Measurements from ENCODE around the gene EEA1. TPM values are rescaled to one million over a fixed set of nuclear protein-coding genes. Genes with fewer than 3 reads are reported as not detected.

Gene EEA1
- total RNA-seq, 1 donor from 2014 or later, result 31.1 TPM

GRCh38 chr12:92733661-92734060, 195.4 kb downstream of the EEA1 start:
- H3K4me3 Mint-ChIP-seq (ENCODE audit: unreplicated experiment), result no peak overlapping the region
- no peak overlapping the region for H3K27ac Mint-ChIP-seq (ENCODE audit: unreplicated experiment)
- TF ChIP-seq CTCF (IDR thresholded peaks at IDR 0.05), result no peak
- no peaks in the 10 kb centered on the region for H3K27me3 Mint-ChIP-seq (ENCODE audit: unreplicated experiment)
- DNase-seq (ENCODE audit: extremely low spot score, unreplicated experiment), result peak; percentile 23
- H3K9me3 Mint-ChIP-seq (ENCODE audit: unreplicated experiment), result peaks cover 5% of the 10 kb centered on the region
- H3K36me3 Mint-ChIP-seq (ENCODE audit: unreplicated experiment), result no peaks in the 10 kb centered on the region
- peaks cover 17% of the 10 kb centered on the region for H3K4me1 Mint-ChIP-seq (ENCODE audit: unreplicated experiment)

GRCh38 chr12:92733181-92733580, 195.9 kb downstream of the EEA1 start:
- Mint-ChIP-seq H3K27me3 (ENCODE audit: unreplicated experiment) (no peaks in the 10 kb centered on the region), H3K4me1 (ENCODE audit: unreplicated experiment) (peaks cover 17% of the 10 kb centered on the region)
- peak; percentile 46 for DNase-seq (ENCODE audit: extremely low spot score, unreplicated experiment)

GRCh38 chr12:92732716-92733115, 196.4 kb downstream of the EEA1 start:
- Mint-ChIP-seq H3K4me1 (ENCODE audit: unreplicated experiment) (peaks cover 17% of the 10 kb centered on the region), H3K27me3 (ENCODE audit: unreplicated experiment) (no peaks in the 10 kb centered on the region), H3K4me3 (ENCODE audit: unreplicated experiment) (no peak overlapping the region), H3K36me3 (ENCODE audit: unreplicated experiment) (no peaks in the 10 kb centered on the region), H3K27ac (ENCODE audit: unreplicated experiment) (no peak overlapping the region), H3K9me3 (ENCODE audit: unreplicated experiment) (peaks cover 5% of the 10 kb centered on the region)
- TF ChIP-seq CTCF (IDR thresholded peaks at IDR 0.05), result no peak
- DNase-seq (ENCODE audit: extremely low spot score, unreplicated experiment), result peak; percentile 13

More at GRCh38 chr12:92733181-92733580, 195.9 kb downstream of the EEA1 start:
- Mint-ChIP-seq H3K4me3 (ENCODE audit: unreplicated experiment) (no peak overlapping the region), H3K9me3 (ENCODE audit: unreplicated experiment) (peaks cover 5% of the 10 kb centered on the region), H3K27ac (ENCODE audit: unreplicated experiment) (no peak overlapping the region), H3K36me3 (ENCODE audit: unreplicated experiment) (no peaks in the 10 kb centered on the region)
- no peak for TF ChIP-seq CTCF (IDR thresholded peaks at IDR 0.05)

GRCh38 chr12:92732216-92732615, 196.9 kb downstream of the EEA1 start:
- Mint-ChIP-seq H3K27ac (ENCODE audit: unreplicated experiment) (no peak overlapping the region), H3K4me3 (ENCODE audit: unreplicated experiment) (no peak overlapping the region), H3K27me3 (ENCODE audit: unreplicated experiment) (no peaks in the 10 kb centered on the region), H3K4me1 (ENCODE audit: unreplicated experiment) (peaks cover 17% of the 10 kb centered on the region), H3K9me3 (ENCODE audit: unreplicated experiment) (peaks cover 5% of the 10 kb centered on the region), H3K36me3 (ENCODE audit: unreplicated experiment) (no peaks in the 10 kb centered on the region)
- TF ChIP-seq CTCF (IDR thresholded peaks at IDR 0.05), result no peak
- DNase-seq (ENCODE audit: extremely low spot score, unreplicated experiment), result peak; percentile 2

- no peak for DNase-seq (ENCODE audit: extremely low spot score, unreplicated experiment)
- peaks cover 5% of the 10 kb centered on the region for H3K9me3 Mint-ChIP-seq (ENCODE audit: unreplicated experiment)
- no peaks in the 10 kb centered on the region for H3K36me3 Mint-ChIP-seq (ENCODE audit: unreplicated experiment)
- no peak overlapping the region for H3K4me3 Mint-ChIP-seq (ENCODE audit: unreplicated experiment)
- no peak overlapping the region for H3K27ac Mint-ChIP-seq (ENCODE audit: unreplicated experiment)
- no peak for TF ChIP-seq CTCF (IDR thresholded peaks at IDR 0.05)
- H3K4me1 Mint-ChIP-seq (ENCODE audit: unreplicated experiment), result peaks cover 13% of the 10 kb centered on the region
- no peaks in the 10 kb centered on the region for H3K27me3 Mint-ChIP-seq (ENCODE audit: unreplicated experiment)
Observed at GRCh38 chr12:92730758-92731157, 198.3 kb downstream of the EEA1 start.
